ENCODE results near the gene CHCHD6. TPM values are rescaled to one million over a fixed set of nuclear protein-coding genes. Genes with fewer than 3 reads are reported as not detected.

CHCHD6 gene
- total RNA-seq, 2 donors from 2014 or later, result 8.4 to 10.9 TPM

DNA sequence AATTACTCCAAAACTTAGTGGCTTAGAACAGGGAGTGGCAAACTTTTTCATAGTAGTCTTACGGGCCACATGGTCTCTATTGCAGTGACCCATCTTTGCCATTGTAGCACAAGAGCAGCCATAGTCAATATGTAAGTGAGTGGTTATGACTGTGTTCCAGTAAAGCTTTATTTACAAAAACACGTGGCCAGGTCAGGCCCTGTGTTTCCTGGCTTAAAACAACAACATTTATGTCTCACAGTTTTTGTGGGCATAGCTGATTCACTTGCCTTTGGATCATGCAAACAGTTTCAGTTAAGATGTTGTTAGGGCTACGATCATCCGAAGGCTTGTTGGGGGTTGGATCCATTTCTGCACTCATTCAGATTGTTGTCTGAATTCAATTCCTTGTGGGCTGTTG, 103.8 kb downstream of the CHCHD6 start:
- H3K27me3 ChIP-seq, result no peaks in the 10 kb centered on the region

DNA sequence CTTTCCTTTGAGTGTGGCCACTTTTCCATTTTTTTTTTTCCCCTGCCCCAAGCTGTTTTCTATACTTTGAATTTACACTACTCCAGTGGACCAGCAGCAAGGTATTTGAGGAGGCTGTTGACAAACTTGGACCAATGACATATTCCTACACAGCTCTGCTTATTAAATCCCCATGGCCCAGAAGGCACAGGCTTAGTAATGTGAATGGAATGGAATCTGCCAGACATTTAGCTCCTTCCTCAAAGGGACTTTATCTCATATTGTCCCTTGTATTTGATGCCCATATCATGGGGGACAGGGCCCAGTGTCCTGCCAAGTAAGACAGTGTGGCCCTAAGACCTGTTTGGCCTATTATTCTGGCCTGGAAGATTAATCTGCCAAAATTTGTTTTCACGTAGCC, 107.5 kb downstream of the CHCHD6 start:
- Histone ChIP-seq H3K27me3 (no peaks in the 10 kb centered on the region), H3K27ac (no peak overlapping the region), H3K36me3 (no peaks in the 10 kb centered on the region), H3K9me3 (no peaks in the 10 kb centered on the region), H3K4me3 (no peak overlapping the region), H3K4me1 (peaks cover 0 to under 1% of the 10 kb centered on the region in 2 donors)
- no peak for DNase-seq (ENCODE audit: low spot score)
- TF ChIP-seq, protein P1, sequence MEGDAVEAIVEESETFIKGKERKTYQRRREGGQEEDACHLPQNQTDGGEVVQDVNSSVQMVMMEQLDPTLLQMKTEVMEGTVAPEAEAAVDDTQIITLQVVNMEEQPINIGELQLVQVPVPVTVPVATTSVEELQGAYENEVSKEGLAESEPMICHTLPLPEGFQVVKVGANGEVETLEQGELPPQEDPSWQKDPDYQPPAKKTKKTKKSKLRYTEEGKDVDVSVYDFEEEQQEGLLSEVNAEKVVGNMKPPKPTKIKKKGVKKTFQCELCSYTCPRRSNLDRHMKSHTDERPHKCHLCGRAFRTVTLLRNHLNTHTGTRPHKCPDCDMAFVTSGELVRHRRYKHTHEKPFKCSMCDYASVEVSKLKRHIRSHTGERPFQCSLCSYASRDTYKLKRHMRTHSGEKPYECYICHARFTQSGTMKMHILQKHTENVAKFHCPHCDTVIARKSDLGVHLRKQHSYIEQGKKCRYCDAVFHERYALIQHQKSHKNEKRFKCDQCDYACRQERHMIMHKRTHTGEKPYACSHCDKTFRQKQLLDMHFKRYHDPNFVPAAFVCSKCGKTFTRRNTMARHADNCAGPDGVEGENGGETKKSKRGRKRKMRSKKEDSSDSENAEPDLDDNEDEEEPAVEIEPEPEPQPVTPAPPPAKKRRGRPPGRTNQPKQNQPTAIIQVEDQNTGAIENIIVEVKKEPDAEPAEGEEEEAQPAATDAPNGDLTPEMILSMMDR (IDR thresholded peaks at IDR 0.05), result no peak

More for the DNA sequence above, 103.8 kb downstream of the CHCHD6 start:
- Histone ChIP-seq H3K36me3 (no peaks in the 10 kb centered on the region), H3K9me3 (no peaks in the 10 kb centered on the region), H3K27ac (no peak overlapping the region), H3K4me1 (no peaks in the 10 kb centered on the region), H3K4me3 (no peak overlapping the region)
- DNase-seq (ENCODE audit: low spot score), result no peak
- TF ChIP-seq, protein P1 (IDR thresholded peaks at IDR 0.05), result no peak

DNA sequence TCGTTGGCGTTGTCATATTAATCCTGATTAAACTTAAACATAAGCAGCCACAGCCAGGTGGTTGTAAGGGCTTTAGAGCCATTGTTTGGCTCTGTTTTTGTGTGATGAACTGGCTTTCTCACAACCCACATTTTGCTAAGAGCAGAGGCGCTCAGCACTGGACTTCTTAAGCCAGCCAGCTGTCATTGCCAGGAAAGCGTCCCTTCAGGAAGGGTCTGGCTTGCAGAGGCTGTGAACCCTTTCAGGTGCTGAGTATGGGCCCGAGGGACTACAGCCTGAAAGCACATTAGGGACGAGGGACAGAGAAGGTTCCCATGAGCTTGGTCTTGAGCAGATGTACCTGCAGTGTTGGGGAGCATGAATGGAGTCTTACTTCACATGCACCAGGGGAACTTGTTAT, 112.3 kb downstream of the CHCHD6 start:
- Histone ChIP-seq H3K27me3 (no peaks in the 10 kb centered on the region), H3K4me3 (no peak overlapping the region), H3K4me1 (peaks cover 0 to 18% of the 10 kb centered on the region in 2 donors), H3K27ac (no peak overlapping the region), H3K9me3 (no peaks in the 10 kb centered on the region), H3K36me3 (no peaks in the 10 kb centered on the region)
- TF ChIP-seq, protein P1 (IDR thresholded peaks at IDR 0.05), result no peak
- no peak for DNase-seq (ENCODE audit: low spot score)

DNA sequence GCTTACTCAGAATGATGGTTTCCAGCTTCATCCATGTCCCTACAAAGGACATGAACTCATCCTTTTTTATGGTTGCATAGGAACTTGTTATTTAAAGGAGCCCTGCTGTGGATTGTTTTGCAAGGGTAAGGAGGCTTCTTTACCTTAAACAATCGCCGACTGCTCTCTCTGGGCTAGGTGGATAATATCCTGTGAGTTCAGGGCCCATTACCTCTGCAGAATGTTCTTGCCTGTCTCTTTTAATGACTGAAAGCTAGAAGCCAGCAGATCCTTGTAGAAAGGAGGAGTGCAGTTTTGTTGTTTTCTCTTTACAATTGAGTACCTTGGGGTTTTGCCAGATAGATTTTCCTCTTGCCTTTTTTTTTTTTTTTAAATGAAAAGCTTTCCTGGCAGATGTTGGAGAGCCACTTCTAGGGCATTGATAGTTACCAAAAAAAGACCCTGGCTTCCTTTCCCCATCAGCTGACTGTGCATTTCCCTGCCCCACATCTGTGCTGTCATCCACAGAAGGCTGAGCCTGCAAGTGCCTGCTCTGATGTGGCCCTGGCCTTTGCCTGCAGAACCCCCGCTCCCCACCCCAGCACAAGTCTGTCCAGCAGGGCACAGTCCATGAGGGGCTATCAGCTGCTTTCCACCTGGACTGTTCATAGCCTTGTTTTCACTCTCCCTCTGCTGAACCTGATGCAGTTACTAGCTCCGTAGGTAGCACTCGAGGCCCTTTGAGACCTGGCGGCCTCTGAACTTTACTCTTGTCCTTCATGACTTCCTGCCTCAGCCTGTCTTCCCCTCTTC, 113.1 kb downstream of the CHCHD6 start:
- peaks cover 0 to 18% of the 10 kb centered on the region in 2 donors for H3K4me1 ChIP-seq
- H3K9me3 ChIP-seq, result no peaks in the 10 kb centered on the region
- TF ChIP-seq, protein P1 (IDR thresholded peaks at IDR 0.05), result no peak
- no peaks in the 10 kb centered on the region for H3K27me3 ChIP-seq
- no peak overlapping the region for H3K27ac ChIP-seq
- no peak for DNase-seq (ENCODE audit: low spot score)
- no peak overlapping the region for H3K4me3 ChIP-seq
- no peaks in the 10 kb centered on the region for H3K36me3 ChIP-seq

DNA sequence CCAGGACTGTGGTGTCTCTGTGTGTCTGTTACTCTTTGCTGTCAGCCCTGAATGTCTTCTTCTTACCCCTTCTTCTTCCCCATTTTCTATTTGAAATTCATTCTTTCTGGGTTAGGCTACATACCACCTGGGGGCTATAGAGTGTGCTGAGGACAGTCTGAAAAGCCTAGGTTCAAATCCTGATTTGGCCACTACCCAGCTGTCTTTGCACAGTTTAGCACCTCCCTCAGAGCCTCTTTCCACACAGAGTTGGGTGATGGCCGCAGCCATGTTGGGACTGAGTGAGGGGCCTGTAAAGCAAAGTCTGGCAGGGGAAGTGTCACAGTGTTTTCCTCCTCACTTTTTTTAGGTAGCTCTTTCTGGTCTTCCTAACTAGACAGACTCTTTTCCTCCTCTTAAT, 113.7 kb downstream of the CHCHD6 start:
- Histone ChIP-seq H3K4me1 (peaks cover 0 to 18% of the 10 kb centered on the region in 2 donors), H3K9me3 (no peaks in the 10 kb centered on the region), H3K36me3 (no peaks in the 10 kb centered on the region), H3K4me3 (no peak overlapping the region), H3K27ac (no peak overlapping the region), H3K27me3 (no peaks in the 10 kb centered on the region)
- no peak for DNase-seq (ENCODE audit: low spot score)
- TF ChIP-seq, protein P1 (IDR thresholded peaks at IDR 0.05), result no peak

Measured in right atrium auricular region (tissue), 2 donors.